Liver (tissue), 3 donors: ENCODE data around the gene SYNDIG1.

Source experiments
- GABPA ChIP-seq, 2 donors: IDR thresholded peaks in 1 of 2; conservative IDR thresholded peaks in 1 of 2; 2 replicates each; pipeline ENCODE4 v1.6.1; 2016; ENCODE audit warnings: antibody characterized with exemption in 2 of 2, mild to moderate bottlenecking in 1 of 2, moderate library complexity in 1 of 2
- SP1 ChIP-seq: IDR thresholded peaks from 2 replicates; pipeline ENCODE4 v1.6.1; 2018; ENCODE audit warnings: antibody characterized with exemption, mild to moderate bottlenecking
- TF ChIP-seq, protein P1 (sequence below): IDR thresholded peaks from 2 replicates; pipeline ENCODE4 v1.6.1; 2016; ENCODE audit warnings: antibody characterized with exemption
- TF ChIP-seq, protein P2 (sequence below): fragments of 150-350 bp; IDR thresholded peaks from 2 replicates; pipeline ENCODE4 v1.5.1; 2017; ENCODE audit warnings: improper control_type of control experiment, low read depth, low read length; ENCODE audit not compliant: missing input control
- TF ChIP-seq, protein P3 (sequence below): IDR thresholded peaks from 2 replicates; pipeline ENCODE4 v1.6.1; 2016; ENCODE audit warnings: antibody characterized with exemption
- TF ChIP-seq, protein P4 (sequence below): IDR thresholded peaks from 2 replicates; pipeline ENCODE4 v1.6.1; 2016; ENCODE audit warnings: antibody characterized with exemption, mild to moderate bottlenecking
- donor health status: healthy.
- donor health status: healthy.

DNA sequence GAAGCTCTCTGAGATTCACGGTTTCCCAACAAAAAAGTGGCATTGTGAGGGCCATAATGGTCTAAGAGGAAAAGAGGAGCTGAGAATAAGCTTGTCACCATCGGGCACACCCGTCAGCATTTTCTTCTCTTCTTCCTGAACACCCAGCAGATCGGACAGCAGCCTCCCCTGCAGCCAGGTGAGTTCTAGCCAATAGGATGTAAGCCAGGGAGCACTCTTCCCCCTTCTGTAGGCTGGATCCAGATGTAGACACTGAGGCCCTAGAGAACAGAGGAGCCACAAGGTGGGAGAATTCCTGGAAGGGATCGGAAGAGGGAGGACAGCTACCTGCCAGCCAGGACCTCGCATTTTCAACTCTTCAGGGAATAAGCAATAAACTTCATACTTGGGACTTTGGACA is 228.0 kb downstream of the SYNDIG1 start:
- TF ChIP-seq, protein P1, sequence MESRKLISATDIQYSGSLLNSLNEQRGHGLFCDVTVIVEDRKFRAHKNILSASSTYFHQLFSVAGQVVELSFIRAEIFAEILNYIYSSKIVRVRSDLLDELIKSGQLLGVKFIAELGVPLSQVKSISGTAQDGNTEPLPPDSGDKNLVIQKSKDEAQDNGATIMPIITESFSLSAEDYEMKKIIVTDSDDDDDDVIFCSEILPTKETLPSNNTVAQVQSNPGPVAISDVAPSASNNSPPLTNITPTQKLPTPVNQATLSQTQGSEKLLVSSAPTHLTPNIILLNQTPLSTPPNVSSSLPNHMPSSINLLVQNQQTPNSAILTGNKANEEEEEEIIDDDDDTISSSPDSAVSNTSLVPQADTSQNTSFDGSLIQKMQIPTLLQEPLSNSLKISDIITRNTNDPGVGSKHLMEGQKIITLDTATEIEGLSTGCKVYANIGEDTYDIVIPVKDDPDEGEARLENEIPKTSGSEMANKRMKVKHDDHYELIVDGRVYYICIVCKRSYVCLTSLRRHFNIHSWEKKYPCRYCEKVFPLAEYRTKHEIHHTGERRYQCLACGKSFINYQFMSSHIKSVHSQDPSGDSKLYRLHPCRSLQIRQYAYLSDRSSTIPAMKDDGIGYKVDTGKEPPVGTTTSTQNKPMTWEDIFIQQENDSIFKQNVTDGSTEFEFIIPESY: no peak
- TF ChIP-seq, protein P2, sequence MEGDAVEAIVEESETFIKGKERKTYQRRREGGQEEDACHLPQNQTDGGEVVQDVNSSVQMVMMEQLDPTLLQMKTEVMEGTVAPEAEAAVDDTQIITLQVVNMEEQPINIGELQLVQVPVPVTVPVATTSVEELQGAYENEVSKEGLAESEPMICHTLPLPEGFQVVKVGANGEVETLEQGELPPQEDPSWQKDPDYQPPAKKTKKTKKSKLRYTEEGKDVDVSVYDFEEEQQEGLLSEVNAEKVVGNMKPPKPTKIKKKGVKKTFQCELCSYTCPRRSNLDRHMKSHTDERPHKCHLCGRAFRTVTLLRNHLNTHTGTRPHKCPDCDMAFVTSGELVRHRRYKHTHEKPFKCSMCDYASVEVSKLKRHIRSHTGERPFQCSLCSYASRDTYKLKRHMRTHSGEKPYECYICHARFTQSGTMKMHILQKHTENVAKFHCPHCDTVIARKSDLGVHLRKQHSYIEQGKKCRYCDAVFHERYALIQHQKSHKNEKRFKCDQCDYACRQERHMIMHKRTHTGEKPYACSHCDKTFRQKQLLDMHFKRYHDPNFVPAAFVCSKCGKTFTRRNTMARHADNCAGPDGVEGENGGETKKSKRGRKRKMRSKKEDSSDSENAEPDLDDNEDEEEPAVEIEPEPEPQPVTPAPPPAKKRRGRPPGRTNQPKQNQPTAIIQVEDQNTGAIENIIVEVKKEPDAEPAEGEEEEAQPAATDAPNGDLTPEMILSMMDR: no peak
- TF ChIP-seq, protein P3, sequence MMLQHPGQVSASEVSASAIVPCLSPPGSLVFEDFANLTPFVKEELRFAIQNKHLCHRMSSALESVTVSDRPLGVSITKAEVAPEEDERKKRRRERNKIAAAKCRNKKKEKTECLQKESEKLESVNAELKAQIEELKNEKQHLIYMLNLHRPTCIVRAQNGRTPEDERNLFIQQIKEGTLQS: no peak
- TF ChIP-seq, protein P4, sequence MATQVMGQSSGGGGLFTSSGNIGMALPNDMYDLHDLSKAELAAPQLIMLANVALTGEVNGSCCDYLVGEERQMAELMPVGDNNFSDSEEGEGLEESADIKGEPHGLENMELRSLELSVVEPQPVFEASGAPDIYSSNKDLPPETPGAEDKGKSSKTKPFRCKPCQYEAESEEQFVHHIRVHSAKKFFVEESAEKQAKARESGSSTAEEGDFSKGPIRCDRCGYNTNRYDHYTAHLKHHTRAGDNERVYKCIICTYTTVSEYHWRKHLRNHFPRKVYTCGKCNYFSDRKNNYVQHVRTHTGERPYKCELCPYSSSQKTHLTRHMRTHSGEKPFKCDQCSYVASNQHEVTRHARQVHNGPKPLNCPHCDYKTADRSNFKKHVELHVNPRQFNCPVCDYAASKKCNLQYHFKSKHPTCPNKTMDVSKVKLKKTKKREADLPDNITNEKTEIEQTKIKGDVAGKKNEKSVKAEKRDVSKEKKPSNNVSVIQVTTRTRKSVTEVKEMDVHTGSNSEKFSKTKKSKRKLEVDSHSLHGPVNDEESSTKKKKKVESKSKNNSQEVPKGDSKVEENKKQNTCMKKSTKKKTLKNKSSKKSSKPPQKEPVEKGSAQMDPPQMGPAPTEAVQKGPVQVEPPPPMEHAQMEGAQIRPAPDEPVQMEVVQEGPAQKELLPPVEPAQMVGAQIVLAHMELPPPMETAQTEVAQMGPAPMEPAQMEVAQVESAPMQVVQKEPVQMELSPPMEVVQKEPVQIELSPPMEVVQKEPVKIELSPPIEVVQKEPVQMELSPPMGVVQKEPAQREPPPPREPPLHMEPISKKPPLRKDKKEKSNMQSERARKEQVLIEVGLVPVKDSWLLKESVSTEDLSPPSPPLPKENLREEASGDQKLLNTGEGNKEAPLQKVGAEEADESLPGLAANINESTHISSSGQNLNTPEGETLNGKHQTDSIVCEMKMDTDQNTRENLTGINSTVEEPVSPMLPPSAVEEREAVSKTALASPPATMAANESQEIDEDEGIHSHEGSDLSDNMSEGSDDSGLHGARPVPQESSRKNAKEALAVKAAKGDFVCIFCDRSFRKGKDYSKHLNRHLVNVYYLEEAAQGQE: no peak
- TF ChIP-seq GABPA (IDR thresholded peaks at IDR 0.05 in 1 of 2, conservative IDR thresholded peaks at IDR 0.05 in 1 of 2) (no peak), SP1 (no peak)
